GM12891 (cell line): ENCODE data around the gene TRIM69.

Experiments used
- POLR2A ChIP-seq: IDR thresholded peaks from 2 replicates; pipeline ENCODE4 v1.6.1; 2011; ENCODE audit warnings: low read depth, low read length, control low read depth
- POLR2AphosphoS5 ChIP-seq: IDR thresholded peaks from 2 replicates; pipeline ENCODE4 v1.6.1; 2011; ENCODE audit warnings: low read depth, low read length, control low read depth

DNA sequence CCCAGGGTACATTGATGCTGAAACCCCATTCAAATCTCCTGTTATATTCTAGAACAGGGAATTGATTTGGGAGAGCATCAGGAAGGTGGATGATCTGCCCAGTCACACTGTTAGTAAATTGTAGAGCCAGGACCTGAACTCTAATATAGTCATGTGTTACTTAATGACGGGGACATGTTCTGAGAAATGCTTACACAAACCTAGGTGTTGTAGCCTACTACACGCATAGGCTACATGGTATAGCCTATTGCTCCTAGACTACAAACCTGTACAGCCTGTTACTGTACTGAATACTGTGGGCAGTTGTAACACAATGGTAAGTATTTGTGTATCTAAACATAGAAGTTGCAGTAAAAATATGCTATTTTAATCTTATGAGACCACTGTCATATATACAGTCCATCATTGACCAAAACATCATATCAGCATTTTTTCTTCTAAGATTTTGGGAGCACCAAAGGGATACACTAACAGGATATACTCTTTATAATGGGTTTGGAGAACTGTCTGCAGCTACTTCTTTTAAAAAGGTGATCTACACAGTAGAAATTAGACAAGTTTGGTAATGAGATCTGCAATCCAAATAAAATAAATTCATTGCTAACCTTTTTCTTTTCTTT is 19.2 kb upstream of the TRIM69 start:
- TF ChIP-seq POLR2A (peak; percentile 58), POLR2AphosphoS5 (peak; percentile 77; the same call in 1 of the 2 replicates)
